HepG2 (cell line): ENCODE measurements around the gene PFN1. TPM values are rescaled to one million over a fixed set of nuclear protein-coding genes. Genes with fewer than 3 reads are reported as not detected.

Experiments
- EED ChIP-seq: sonication (generic); formaldehyde crosslinking; IDR thresholded peaks from 2 replicates; pipeline ENCODE4 v1.5.0; 2020; ENCODE audit warnings: mild to moderate bottlenecking, missing genetic modification reagents
- JDP2 ChIP-seq: sonication (generic); formaldehyde crosslinking; IDR thresholded peaks from 2 replicates; pipeline ENCODE4 v1.8.1; 2022; ENCODE audit warnings: missing genetic modification reagents, borderline replicate concordance
- MIER3 ChIP-seq: IDR thresholded peaks from 2 replicates; pipeline ENCODE4 v1.6.1; 2016; ENCODE audit warnings: missing compliant biosample characterization, borderline replicate concordance
- MZF1 ChIP-seq: sonication (generic); formaldehyde crosslinking; IDR thresholded peaks from 2 replicates; pipeline ENCODE4 v1.8.1; 2023; ENCODE audit warnings: mild to moderate bottlenecking, missing genetic modification reagents, borderline replicate concordance
- NCOA2 ChIP-seq: sonication (generic); formaldehyde crosslinking; IDR thresholded peaks from 2 replicates; pipeline ENCODE4 v1.8.0; 2022; ENCODE audit warnings: inconsistent platforms
- SAFB2 ChIP-seq: sonication (generic); formaldehyde crosslinking; IDR thresholded peaks from 2 replicates; pipeline ENCODE4 v1.5.1; 2020; ENCODE audit warnings: missing genetic modification reagents, low read depth, mild to moderate bottlenecking, borderline replicate concordance
- ZNF44 ChIP-seq: sonication (generic); formaldehyde crosslinking; IDR thresholded peaks from 2 replicates; pipeline ENCODE4 v1.5.1; 2020; ENCODE audit warnings: mild to moderate bottlenecking, missing genetic modification reagents
- ZNF556 ChIP-seq: sonication (generic); formaldehyde crosslinking; IDR thresholded peaks from 2 replicates; pipeline ENCODE4 v1.4.0; 2020; ENCODE audit warnings: mild to moderate bottlenecking, missing genetic modification reagents, borderline replicate concordance
- ZNF607 ChIP-seq: sonication (generic); formaldehyde crosslinking; IDR thresholded peaks from 2 replicates; pipeline ENCODE4 v1.5.1; 2020; ENCODE audit warnings: missing genetic modification reagents, mild to moderate bottlenecking, borderline replicate concordance
- ZNF891 ChIP-seq: sonication (generic); formaldehyde crosslinking; IDR thresholded peaks from 2 replicates; pipeline ENCODE4 v1.5.0; 2020; ENCODE audit warnings: mild to moderate bottlenecking, missing genetic modification reagents
- ZSCAN30 ChIP-seq: sonication (generic); formaldehyde crosslinking; IDR thresholded peaks from 2 replicates; pipeline ENCODE4 v1.5.0; 2020; ENCODE audit warnings: mild to moderate bottlenecking, missing genetic modification reagents
- polyA plus RNA-seq, 8 experiments: library from polyadenylated mRNA; depleted of rRNA in 3 of 8; stranded (reverse) in 7 of 8; unstranded in 1 of 8; fragments of >200 nt; fragmentation: Illumina TruSeq in 4 of 8; extraction: Trizol in 4 of 8; gene quantifications; 2 replicates each; pipeline versions ENCODE4 v1.2.1 to v1.2.3, GENCODE V29; 2011 to 2016; ENCODE audit warnings: low read depth in 4 of 8, missing spikeins in 1 of 8, mixed read lengths in 1 of 8; ENCODE audit not compliant: insufficient read depth in 1 of 8
- total RNA-seq, 5 experiments: library from RNA; depleted of rRNA; stranded (reverse); fragments of >200 nt; fragmentation: Illumina TruSeq; extraction: Trizol; gene quantifications; 2 replicates each; pipeline ENCODE4 v1.2.3, GENCODE V29; 2016; ENCODE audit warnings: low read depth in 1 of 5
- TF ChIP-seq, protein P1 (sequence below): sonication (generic); formaldehyde crosslinking; IDR thresholded peaks from 2 replicates; pipeline ENCODE4 v1.4.0; 2020; ENCODE audit warnings: mild to moderate bottlenecking, missing genetic modification reagents
- TF ChIP-seq, protein P2 (sequence below): sonication (generic); formaldehyde crosslinking; IDR thresholded peaks from 2 replicates; pipeline ENCODE4 v1.4.0; 2020; ENCODE audit warnings: missing genetic modification reagents, borderline replicate concordance
- TF ChIP-seq, protein P3 (sequence below): sonication (generic); formaldehyde crosslinking; IDR thresholded peaks from 2 replicates; pipeline ENCODE4 v1.8.0; 2023; ENCODE audit warnings: mild to moderate bottlenecking, missing genetic modification reagents
- TF ChIP-seq, protein P4 (sequence below), 2 experiments: IDR thresholded peaks; 2 replicates each; pipeline ENCODE4 v1.6.1; 2011 to 2012; ENCODE audit warnings: low read length in 2 of 2, borderline replicate concordance in 1 of 2, low read depth in 1 of 2, mild to moderate bottlenecking in 1 of 2, moderate library complexity in 1 of 2
- TF ChIP-seq, protein P5 (sequence below): sonication (generic); formaldehyde crosslinking; IDR thresholded peaks from 2 replicates; pipeline ENCODE4; 2020; ENCODE audit warnings: missing genetic modification reagents, mild to moderate bottlenecking, borderline replicate concordance

Gene PFN1
- total and polyA plus RNA-seq, 2 of the 13 experiments (the other 11 are each of a cell fraction or from before 2014, with no cell fraction given), result 494 to 613 TPM

DNA sequence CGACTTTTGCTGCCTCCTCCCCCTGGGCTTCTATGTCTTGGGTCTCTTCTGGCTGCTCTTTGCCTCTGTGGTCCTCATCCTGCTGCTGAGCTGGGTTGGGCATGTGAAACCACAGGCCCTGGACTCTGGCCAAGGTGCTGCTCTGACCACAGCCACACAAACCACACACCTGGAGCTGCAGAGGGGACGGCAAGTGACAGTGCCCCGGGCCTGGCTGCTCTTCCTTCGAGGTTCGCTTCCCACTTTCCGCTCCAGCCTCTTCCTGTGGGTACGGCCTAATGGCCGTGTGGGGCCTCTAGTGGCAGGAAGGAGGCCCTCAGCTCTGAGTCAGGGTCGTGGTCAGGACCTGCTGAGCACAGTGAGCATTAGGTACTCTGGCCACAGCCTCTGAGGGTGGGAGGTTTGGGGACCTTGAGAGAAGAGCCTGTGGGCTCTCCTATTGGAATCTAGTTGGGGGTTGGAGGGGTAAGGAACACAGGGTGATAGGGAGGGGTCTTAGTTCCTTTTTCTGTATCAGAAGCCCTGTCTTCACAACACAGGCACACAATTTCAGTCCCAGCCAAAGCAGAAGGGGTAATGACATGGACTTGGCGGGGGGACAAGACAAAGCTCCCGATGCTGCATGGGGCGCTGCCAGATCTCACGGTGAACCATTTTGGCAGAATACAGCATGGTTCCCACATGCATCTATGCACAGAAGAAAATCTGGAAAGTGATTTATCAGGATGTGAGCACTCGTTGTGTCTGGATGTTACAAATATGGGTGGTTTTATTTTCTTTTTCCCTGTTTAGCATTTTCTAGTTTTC, 14.0 kb downstream of the PFN1 start (continued):
- TF ChIP-seq, protein P1, sequence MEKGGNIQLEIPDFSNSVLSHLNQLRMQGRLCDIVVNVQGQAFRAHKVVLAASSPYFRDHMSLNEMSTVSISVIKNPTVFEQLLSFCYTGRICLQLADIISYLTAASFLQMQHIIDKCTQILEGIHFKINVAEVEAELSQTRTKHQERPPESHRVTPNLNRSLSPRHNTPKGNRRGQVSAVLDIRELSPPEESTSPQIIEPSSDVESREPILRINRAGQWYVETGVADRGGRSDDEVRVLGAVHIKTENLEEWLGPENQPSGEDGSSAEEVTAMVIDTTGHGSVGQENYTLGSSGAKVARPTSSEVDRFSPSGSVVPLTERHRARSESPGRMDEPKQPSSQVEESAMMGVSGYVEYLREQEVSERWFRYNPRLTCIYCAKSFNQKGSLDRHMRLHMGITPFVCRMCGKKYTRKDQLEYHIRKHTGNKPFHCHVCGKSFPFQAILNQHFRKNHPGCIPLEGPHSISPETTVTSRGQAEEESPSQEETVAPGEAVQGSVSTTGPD, result no peak
- TF ChIP-seq MZF1, result no peak
- TF ChIP-seq ZNF556 (CRISPR knock-in tag), result no peak
- peak; percentile 75; the same call in 1 of the 2 replicates for TF ChIP-seq ZNF891
- TF ChIP-seq, protein P2, sequence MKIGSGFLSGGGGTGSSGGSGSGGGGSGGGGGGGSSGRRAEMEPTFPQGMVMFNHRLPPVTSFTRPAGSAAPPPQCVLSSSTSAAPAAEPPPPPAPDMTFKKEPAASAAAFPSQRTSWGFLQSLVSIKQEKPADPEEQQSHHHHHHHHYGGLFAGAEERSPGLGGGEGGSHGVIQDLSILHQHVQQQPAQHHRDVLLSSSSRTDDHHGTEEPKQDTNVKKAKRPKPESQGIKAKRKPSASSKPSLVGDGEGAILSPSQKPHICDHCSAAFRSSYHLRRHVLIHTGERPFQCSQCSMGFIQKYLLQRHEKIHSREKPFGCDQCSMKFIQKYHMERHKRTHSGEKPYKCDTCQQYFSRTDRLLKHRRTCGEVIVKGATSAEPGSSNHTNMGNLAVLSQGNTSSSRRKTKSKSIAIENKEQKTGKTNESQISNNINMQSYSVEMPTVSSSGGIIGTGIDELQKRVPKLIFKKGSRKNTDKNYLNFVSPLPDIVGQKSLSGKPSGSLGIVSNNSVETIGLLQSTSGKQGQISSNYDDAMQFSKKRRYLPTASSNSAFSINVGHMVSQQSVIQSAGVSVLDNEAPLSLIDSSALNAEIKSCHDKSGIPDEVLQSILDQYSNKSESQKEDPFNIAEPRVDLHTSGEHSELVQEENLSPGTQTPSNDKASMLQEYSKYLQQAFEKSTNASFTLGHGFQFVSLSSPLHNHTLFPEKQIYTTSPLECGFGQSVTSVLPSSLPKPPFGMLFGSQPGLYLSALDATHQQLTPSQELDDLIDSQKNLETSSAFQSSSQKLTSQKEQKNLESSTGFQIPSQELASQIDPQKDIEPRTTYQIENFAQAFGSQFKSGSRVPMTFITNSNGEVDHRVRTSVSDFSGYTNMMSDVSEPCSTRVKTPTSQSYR (CRISPR knock-in tag), result no peak
- no peak for TF ChIP-seq SAFB2
- no peak for TF ChIP-seq ZNF607
- TF ChIP-seq ZNF44 (CRISPR knock-in tag), result no peak
- TF ChIP-seq, protein P3, sequence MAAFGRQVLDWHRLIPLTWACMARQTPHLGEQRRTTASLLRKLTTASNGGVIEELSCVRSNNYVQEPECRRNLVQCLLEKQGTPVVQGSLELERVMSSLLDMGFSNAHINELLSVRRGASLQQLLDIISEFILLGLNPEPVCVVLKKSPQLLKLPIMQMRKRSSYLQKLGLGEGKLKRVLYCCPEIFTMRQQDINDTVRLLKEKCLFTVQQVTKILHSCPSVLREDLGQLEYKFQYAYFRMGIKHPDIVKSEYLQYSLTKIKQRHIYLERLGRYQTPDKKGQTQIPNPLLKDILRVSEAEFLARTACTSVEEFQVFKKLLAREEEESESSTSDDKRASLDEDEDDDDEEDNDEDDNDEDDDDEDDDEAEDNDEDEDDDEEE (CRISPR knock-in tag), result no peak
- no peak for TF ChIP-seq JDP2
- TF ChIP-seq, protein P4, sequence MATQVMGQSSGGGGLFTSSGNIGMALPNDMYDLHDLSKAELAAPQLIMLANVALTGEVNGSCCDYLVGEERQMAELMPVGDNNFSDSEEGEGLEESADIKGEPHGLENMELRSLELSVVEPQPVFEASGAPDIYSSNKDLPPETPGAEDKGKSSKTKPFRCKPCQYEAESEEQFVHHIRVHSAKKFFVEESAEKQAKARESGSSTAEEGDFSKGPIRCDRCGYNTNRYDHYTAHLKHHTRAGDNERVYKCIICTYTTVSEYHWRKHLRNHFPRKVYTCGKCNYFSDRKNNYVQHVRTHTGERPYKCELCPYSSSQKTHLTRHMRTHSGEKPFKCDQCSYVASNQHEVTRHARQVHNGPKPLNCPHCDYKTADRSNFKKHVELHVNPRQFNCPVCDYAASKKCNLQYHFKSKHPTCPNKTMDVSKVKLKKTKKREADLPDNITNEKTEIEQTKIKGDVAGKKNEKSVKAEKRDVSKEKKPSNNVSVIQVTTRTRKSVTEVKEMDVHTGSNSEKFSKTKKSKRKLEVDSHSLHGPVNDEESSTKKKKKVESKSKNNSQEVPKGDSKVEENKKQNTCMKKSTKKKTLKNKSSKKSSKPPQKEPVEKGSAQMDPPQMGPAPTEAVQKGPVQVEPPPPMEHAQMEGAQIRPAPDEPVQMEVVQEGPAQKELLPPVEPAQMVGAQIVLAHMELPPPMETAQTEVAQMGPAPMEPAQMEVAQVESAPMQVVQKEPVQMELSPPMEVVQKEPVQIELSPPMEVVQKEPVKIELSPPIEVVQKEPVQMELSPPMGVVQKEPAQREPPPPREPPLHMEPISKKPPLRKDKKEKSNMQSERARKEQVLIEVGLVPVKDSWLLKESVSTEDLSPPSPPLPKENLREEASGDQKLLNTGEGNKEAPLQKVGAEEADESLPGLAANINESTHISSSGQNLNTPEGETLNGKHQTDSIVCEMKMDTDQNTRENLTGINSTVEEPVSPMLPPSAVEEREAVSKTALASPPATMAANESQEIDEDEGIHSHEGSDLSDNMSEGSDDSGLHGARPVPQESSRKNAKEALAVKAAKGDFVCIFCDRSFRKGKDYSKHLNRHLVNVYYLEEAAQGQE (IDR thresholded peaks at IDR 0.05; ENCODE audit: borderline replicate concordance in 1 of 2, low read depth in 1 of 2, low read length in 2 of 2), result peak in 1 of 2 experiments; percentile 64; a peak in 2 of 4 replicates
- no peak for TF ChIP-seq EED (CRISPR knock-in tag)
- no peak for TF ChIP-seq ZSCAN30
- no peak for TF ChIP-seq NCOA2 (CRISPR knock-in tag)
- TF ChIP-seq, protein P5, sequence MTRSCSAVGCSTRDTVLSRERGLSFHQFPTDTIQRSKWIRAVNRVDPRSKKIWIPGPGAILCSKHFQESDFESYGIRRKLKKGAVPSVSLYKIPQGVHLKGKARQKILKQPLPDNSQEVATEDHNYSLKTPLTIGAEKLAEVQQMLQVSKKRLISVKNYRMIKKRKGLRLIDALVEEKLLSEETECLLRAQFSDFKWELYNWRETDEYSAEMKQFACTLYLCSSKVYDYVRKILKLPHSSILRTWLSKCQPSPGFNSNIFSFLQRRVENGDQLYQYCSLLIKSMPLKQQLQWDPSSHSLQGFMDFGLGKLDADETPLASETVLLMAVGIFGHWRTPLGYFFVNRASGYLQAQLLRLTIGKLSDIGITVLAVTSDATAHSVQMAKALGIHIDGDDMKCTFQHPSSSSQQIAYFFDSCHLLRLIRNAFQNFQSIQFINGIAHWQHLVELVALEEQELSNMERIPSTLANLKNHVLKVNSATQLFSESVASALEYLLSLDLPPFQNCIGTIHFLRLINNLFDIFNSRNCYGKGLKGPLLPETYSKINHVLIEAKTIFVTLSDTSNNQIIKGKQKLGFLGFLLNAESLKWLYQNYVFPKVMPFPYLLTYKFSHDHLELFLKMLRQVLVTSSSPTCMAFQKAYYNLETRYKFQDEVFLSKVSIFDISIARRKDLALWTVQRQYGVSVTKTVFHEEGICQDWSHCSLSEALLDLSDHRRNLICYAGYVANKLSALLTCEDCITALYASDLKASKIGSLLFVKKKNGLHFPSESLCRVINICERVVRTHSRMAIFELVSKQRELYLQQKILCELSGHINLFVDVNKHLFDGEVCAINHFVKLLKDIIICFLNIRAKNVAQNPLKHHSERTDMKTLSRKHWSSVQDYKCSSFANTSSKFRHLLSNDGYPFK (CRISPR knock-in tag), result no peak
- TF ChIP-seq MIER3, result no peak
